Ishikawa (cell line): ENCODE measurements around the gene ZNF488.

Experiments
- CEBPB ChIP-seq: IDR thresholded peaks from 2 replicates; pipeline ENCODE4 v1.6.1; 2012
- RAD21 ChIP-seq: IDR thresholded peaks from 2 replicates; pipeline ENCODE4 v1.6.1; 2012; ENCODE audit warnings: low read depth
- TAF1 ChIP-seq: IDR thresholded peaks from 2 replicates; pipeline ENCODE4 v1.6.1; 2012; ENCODE audit warnings: low read depth, mild to moderate bottlenecking
- YY1 ChIP-seq: IDR thresholded peaks from 2 replicates; pipeline ENCODE4 v1.6.1; 2012; ENCODE audit warnings: low read depth

DNA sequence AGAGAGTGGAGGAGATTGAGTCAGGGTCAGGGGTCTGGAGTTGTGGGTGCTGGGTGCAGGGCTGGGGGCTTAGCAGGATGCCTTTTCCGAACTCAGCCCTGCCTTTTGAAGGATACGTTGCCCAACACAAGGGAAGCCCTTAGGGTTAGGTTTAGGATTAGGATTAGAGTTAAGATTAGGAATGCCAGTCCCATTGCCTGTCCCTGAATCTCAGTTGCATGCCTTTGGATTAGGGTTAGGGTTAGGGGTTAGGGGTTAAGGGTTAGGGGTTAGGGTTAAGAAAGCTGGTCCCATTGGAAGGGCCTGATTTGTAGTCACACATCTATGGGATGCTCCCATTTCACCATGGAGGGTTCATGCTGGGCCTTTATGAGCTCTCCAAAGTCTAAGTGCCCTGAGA lies 20.8 kb upstream of the ZNF488 start:
- TF ChIP-seq CEBPB (no peak), YY1 (no peak), RAD21 (no peak), TAF1 (no peak)
